Measurements from ENCODE around the gene GPR132. TPM values are rescaled to one million over a fixed set of nuclear protein-coding genes. Genes with fewer than 3 reads are reported as not detected.
"Not testable (repeated sequence)": the region's sequence is repeated elsewhere in the genome, so short reads cannot be mapped to it uniquely, and the experiment has no call there.

Gene GPR132
- 0.44 TPM in 1 of 2 replicates, not detected in the other for total RNA-seq (2014; rRNA removed; shearing (Covaris generic))

GRCh38 chr14:105065280-105066228, at the start of gene GPR132:
Gene GPR132, minus strand, starts transcription at chr14:105065430. Its CDS starts 10,010 bp downstream, at chr14:105055420.
- DNase-seq (ENCODE audit: low read depth) = no peak

GRCh38 chr14:105109243-105109642, 44.0 kb upstream of the GPR132 start:
- not testable (repeated sequence) for DNase-seq (ENCODE audit: low read depth)

GRCh38 chr14:105108516-105108864, 43.3 kb upstream of the GPR132 start:
- no peak for DNase-seq (ENCODE audit: low read depth)

- no peak for DNase-seq (ENCODE audit: low read depth)
These were observed 42.7 kb upstream of the GPR132 start for GRCh38 chr14:105107781-105108515.

- DNase-seq (ENCODE audit: low read depth) = no peak
These were observed 42.1 kb upstream of the GPR132 start for GRCh38 chr14:105107351-105107750.

- no peak for DNase-seq (ENCODE audit: low read depth)
These were observed 39.9 kb upstream of the GPR132 start for GRCh38 chr14:105105158-105105557.

GRCh38 chr14:105102893-105103292, 37.7 kb upstream of the GPR132 start:
- DNase-seq (ENCODE audit: low read depth) = no peak

GRCh38 chr14:105102361-105102870, 37.2 kb upstream of the GPR132 start:
- no peak for DNase-seq (ENCODE audit: low read depth)

- no peak for DNase-seq (ENCODE audit: low read depth)
These were observed 35.7 kb upstream of the GPR132 start for GRCh38 chr14:105100910-105101309.

- DNase-seq (ENCODE audit: low read depth) = no peak
These were observed 34.5 kb upstream of the GPR132 start for GRCh38 chr14:105099778-105100177.

GRCh38 chr14:105098316-105098715, 33.1 kb upstream of the GPR132 start:
- DNase-seq (ENCODE audit: low read depth) = no peak

GRCh38 chr14:105097794-105098127, 32.5 kb upstream of the GPR132 start:
- no peak for DNase-seq (ENCODE audit: low read depth)

GRCh38 chr14:105096206-105096875, 31.1 kb upstream of the GPR132 start:
- no peak for DNase-seq (ENCODE audit: low read depth)

- DNase-seq (ENCODE audit: low read depth) = no peak
These were observed 30.1 kb upstream of the GPR132 start for GRCh38 chr14:105095236-105095805.

GRCh38 chr14:105094193-105094907, 29.1 kb upstream of the GPR132 start:
- DNase-seq (ENCODE audit: low read depth) = no peak

- DNase-seq (ENCODE audit: low read depth) = peak; percentile 59
These were observed 28.4 kb upstream of the GPR132 start for GRCh38 chr14:105093431-105094192.

- DNase-seq (ENCODE audit: low read depth) = peak; percentile 39
These were observed 27.8 kb upstream of the GPR132 start for GRCh38 chr14:105093038-105093430.

GRCh38 chr14:105092171-105093037, 27.2 kb upstream of the GPR132 start:
- peak; percentile 68 for DNase-seq (ENCODE audit: low read depth)

GRCh38 chr14:105091517-105092170, 26.4 kb upstream of the GPR132 start:
- peak; percentile 90 for DNase-seq (ENCODE audit: low read depth)
